Testis (tissue), 2 donors: ENCODE results near the gene DKK3.

Experiments
- CTCF ChIP-seq, 3 experiments: fragments of 450-650 bp in 2 of 3; fragments of 200-600 bp in 1 of 3; sonication (generic) in 1 of 3; IDR thresholded peaks; one replicate each; pipeline ENCODE4 v1.5.1; 2016 to 2019; ENCODE audit warnings: antibody characterized with exemption in 3 of 3, mild to moderate bottlenecking in 2 of 3, moderate library complexity in 1 of 3
- POLR2A ChIP-seq: fragments of 450-650 bp; IDR thresholded peaks from one replicate; pipeline ENCODE4 v1.6.1; 2017; ENCODE audit warnings: antibody characterized with exemption, mild to moderate bottlenecking, moderate library complexity

GRCh38 chr11:12003336-12003735, 5.1 kb downstream of the DKK3 start:
- TF ChIP-seq CTCF (IDR thresholded peaks at IDR 0.05) (no peak), POLR2A (no peak)
